ENCODE results near the gene GALNT16.
"Not testable (repeated sequence)": the region's sequence is repeated elsewhere in the genome, so short reads cannot be mapped to it uniquely, and the experiment has no call there.

GALNT16 gene

GRCh38 chr14:69358233-69358963, 98.4 kb downstream of the GALNT16 start:
- in situ Hi-C loops (cut with MboI; ENCODE audit: low sequenced_read_pairs): no loop called here

- in situ Hi-C loops (cut with MboI; ENCODE audit: low sequenced_read_pairs): no loop called here
Measured at GRCh38 chr14:69358966-69359365, 99.0 kb downstream of the GALNT16 start.

GRCh38 chr14:69360438-69361108, 100.6 kb downstream of the GALNT16 start:
- in situ Hi-C loops (cut with MboI; ENCODE audit: low sequenced_read_pairs): no loop called here

- in situ Hi-C loops (cut with MboI; ENCODE audit: low sequenced_read_pairs): no loop called here
Measured at GRCh38 chr14:69363055-69363454, 103.1 kb downstream of the GALNT16 start.

DNA sequence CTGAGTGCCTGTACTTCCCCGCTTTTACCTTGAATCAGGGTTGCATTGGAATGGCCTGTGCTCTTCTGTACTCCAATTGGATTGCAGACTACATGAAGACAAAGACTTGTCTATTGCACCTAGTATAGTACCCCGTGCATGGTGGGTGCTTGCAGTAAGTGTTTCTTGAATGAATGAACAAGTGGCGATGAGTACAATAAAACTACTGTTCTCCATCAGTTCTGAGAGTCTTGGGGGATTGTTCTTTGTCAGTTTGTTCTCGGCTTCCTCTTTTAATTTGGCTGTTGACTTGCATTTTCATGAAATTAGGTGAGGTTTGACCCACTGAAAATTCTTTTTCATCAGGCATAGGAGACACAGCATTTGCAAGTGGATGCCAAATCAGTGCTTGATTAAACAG, 104.0 kb downstream of the GALNT16 start:
- in situ Hi-C loops (cut with MboI; ENCODE audit: low sequenced_read_pairs): no loop called here

DNA sequence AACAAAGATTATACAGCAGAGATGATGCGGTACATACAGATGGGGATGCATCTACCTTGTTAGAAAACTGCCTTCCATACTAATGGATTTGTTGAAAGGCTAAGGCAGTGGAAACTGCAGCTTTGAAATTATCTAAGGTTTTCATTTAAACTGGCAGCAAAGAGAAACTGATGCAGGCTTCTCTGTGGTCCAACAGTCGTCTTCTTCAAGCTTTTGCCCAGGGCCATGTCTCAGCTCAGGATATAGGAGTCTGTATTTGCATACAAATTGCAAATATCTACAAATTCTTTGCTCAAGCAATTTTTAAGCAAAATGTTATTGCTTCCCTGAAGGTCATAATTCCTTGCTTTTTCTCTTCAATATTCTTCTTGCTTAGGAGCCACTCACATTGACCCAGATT, 104.4 kb downstream of the GALNT16 start:
- in situ Hi-C loops (cut with MboI; ENCODE audit: low sequenced_read_pairs): no loop called here

GRCh38 chr14:69366069-69366468, 106.1 kb downstream of the GALNT16 start:
- in situ Hi-C loops (cut with MboI; ENCODE audit: low sequenced_read_pairs): no loop called here

- in situ Hi-C loops (cut with MboI; ENCODE audit: low sequenced_read_pairs): no loop called here
Measured at GRCh38 chr14:69366761-69367160, 106.8 kb downstream of the GALNT16 start.

DNA sequence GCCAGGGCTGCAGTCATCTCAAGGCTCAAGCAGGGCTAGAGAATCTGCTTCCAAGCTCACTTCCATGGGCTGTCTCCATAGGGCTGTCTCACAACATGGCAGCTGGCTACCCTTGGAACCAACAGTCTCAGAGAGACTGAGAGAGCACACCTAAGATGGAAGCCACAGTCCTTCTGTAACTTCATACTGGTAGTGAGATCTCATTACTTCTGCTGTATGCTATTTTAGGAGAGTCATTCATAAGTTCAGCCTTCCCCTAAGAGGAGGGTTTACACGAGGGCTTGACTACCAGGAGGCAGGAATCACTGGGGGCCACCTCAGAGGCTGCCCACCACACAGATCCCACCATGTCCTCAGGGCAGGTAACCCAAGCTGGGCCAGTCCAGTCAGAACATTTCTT, 108.4 kb downstream of the GALNT16 start:
- in situ Hi-C loops (cut with MboI; ENCODE audit: low sequenced_read_pairs): no loop called here

GRCh38 chr14:69370061-69370460, 110.1 kb downstream of the GALNT16 start:
- in situ Hi-C loops (cut with MboI; ENCODE audit: low sequenced_read_pairs): no loop called here

- in situ Hi-C loops (cut with MboI; ENCODE audit: low sequenced_read_pairs): no loop called here
Measured at GRCh38 chr14:69372146-69372545, 112.2 kb downstream of the GALNT16 start.

DNA sequence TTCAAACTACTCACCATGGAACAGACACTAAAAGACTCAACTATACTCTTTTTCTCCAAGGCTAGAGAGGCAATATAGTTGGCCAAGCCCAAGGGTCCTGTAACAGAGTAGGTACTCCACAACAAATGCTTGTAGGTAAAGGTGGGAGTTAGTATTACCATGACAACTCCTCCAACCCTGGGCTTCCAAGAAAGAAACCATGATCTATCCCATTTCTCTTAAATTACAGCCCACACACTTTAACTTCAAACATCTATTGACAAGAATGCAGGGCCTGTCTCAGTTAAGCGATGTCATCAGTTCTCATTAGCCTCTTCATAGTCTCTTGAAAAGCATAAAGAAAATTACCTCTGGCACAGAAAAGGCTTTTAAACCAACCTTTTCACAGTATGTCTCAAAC, 113.1 kb downstream of the GALNT16 start:
- in situ Hi-C loops (cut with MboI; ENCODE audit: low sequenced_read_pairs): no loop called here

DNA sequence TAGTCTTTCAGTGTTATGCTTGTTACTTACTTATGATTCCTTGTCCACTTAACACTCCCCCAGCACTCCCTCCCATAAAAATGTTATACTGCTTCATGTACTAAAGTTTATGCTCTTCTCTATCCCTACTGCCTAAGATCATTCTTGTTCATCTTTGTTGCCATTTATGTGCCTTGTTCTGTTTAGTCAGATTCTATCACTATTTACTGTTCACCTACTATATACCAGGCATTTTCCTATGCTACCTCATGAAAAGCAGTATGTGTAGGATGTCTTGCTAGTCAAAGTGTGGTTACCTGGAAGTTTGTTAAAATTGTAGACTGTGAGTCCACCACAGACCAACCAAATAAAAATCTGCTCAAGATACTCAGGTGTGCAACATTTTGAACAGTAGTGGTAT, 114.3 kb downstream of the GALNT16 start:
- in situ Hi-C loops (cut with MboI; ENCODE audit: low sequenced_read_pairs): no loop called here

DNA sequence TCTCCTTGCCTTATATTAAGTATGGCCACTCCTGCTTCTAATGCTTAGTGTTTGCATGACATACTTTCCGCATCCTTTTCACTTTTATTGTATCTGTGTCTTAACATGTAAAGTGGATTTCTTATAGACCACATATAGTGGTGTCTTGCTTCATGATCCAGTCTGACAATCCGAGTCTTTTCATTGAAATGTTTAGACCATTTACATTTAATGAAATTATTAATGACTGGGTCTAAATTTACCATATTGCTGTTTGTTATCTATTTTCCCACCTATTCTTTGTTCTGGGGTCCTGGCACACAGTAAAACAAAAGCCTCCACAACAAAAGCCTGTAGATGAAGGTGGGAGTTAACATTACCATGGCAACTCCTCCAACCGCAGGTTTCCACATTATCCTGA, 115.2 kb downstream of the GALNT16 start:
- in situ Hi-C loops (cut with MboI; ENCODE audit: low sequenced_read_pairs): no loop called here

- in situ Hi-C loops (cut with MboI; ENCODE audit: low sequenced_read_pairs): no loop called here
Measured at GRCh38 chr14:69375722-69376121, 115.8 kb downstream of the GALNT16 start.

- in situ Hi-C loops (cut with MboI; ENCODE audit: low sequenced_read_pairs): no loop called here
Measured at GRCh38 chr14:69376439-69376838, 116.5 kb downstream of the GALNT16 start.

GRCh38 chr14:69378274-69378673, 118.3 kb downstream of the GALNT16 start:
- in situ Hi-C loops (cut with MboI; ENCODE audit: low sequenced_read_pairs): no loop called here

DNA sequence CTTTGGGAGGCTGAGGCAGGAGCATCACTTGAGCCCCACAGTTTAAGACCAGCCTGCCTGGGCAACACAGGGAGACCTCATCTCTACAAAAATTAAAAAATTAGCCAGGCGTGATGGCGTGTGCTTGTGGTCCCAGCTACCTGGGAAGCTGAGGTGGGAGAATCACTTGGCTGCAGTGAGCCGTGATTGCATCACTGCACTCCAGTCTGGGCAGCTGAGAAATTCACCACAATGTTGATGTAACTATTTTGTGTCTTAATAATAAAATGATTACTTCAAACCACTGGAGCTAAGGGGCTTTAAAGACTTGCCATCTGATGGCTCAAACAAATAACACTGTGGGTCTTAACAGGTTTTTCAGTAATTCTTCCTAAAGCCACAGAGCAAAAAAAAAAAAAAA, 127.4 kb downstream of the GALNT16 start:
- in situ Hi-C loops (cut with MboI; ENCODE audit: low sequenced_read_pairs): no loop called here

DNA sequence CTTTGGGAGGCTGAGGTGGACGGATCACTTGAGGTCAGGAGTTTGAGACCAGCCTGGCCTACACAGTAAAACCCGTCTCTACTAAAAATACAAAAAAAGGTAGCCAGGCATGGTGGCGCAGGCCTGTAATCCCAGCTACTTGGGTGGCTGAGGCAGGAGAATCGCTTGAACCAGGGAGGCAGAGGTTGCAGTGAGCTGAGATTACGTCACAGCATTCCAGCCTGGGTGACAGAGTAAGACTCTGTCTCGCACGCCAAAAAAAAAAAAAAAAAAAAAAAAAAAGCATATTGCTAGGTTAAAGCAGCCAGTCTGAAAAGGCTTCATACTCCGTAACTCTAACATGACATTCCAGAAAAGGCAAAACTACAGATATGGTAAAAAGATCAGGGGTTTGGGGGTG, 131.4 kb downstream of the GALNT16 start:
- in situ Hi-C loops (cut with MboI; ENCODE audit: low sequenced_read_pairs): not testable (repeated sequence)

DNA sequence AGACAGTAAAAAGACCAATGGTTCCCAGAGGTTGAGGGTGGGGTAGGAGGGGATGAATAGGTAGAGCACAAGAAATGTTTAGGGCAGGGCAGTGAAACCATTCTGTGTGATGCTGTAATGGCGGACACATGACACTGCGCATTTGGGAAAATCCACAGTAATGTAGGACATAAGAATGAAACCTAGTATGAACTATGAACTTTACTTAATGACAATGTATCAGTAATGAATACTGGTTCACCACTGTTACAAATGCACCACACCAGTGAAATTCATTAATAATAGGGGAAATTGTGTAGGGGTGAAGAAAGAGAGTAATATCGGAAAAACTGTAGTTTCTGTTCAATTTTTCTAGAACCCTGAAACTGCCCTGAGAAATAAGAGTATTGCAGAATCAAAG, 132.5 kb downstream of the GALNT16 start:
- in situ Hi-C loops (cut with MboI; ENCODE audit: low sequenced_read_pairs): no loop called here

GRCh38 chr14:69395929-69396328, 136.0 kb downstream of the GALNT16 start:
- in situ Hi-C loops (cut with MboI; ENCODE audit: low sequenced_read_pairs): no loop called here

- in situ Hi-C loops (cut with MboI; ENCODE audit: low sequenced_read_pairs): no loop called here
Measured at GRCh38 chr14:69398053-69398817, 138.3 kb downstream of the GALNT16 start, which contains the start of the genes ERH and SLC39A9. TSS of gene ERH (minus strand) at chr14:69398299. CDS start at chr14:69398233, 66 bp downstream. TSS of gene SLC39A9 (plus strand) at chr14:69398692. CDS start at chr14:69399370, 678 bp downstream.
